A549 (cell line): ENCODE results near the gene BST1. TPM values are rescaled to one million over a fixed set of nuclear protein-coding genes. Genes with fewer than 3 reads are reported as not detected.

ENCODE experiments used
- ATAC-seq, 2 experiments: fragments of 200-7000 bp in 1 of 2; fragments of >200 bp in 1 of 2; cut with Nextera tagmentation in 1 of 2; cut with Tn5 transposase in 1 of 2; 3 replicates each; pipeline versions ENCODE4 v1.8.0 to v1.9.1; 2018 to 2020; ENCODE audit warnings: mild to moderate bottlenecking in 1 of 2, moderate library complexity in 1 of 2
- CTCF ChIA-PET: fragments of 300-600 bp; sonication (Branson Sonifier 250); formaldehyde crosslinking; extraction: SDS; loops from one replicate; lab custom pipeline; 2021; ENCODE audit warnings: antibody characterized with exemption, inconsistent platforms; lab: Yijun Ruan, JAX
- POLR2A ChIA-PET: fragments of 350-600 bp; formaldehyde crosslinking; extraction: SDS; loops from one replicate; lab custom pipeline; 2021; ENCODE audit warnings: antibody characterized with exemption, inconsistent platforms; lab: Yijun Ruan, JAX
- DNase-seq, 2 experiments: peaks; one replicate each; pipeline versions ENCODE4 v3.0.0 to v3.0.0-alpha.2; 2011 to 2016; ENCODE audit warnings: low read depth in 1 of 2, low spot score in 1 of 2
- FAIRE-seq: peaks from 2 replicates; lab custom pipeline; 2011; peaks lifted over from hg19 to GRCh38; lab: Jason Lieb, UNC
- H3K27ac ChIP-seq, 2 experiments: fragments of >200 bp; sonication (Bioruptor Twin); formaldehyde crosslinking; 3 replicates each; pipeline ENCODE4 v1.5.1; 2016 to 2017
- H3K4me1 ChIP-seq: fragments of >200 bp; sonication (Bioruptor Twin); formaldehyde crosslinking; 3 replicates; pipeline ENCODE4 v1.6.1; 2016
- H3K4me2 ChIP-seq: fragments of >200 bp; sonication (Bioruptor Twin); formaldehyde crosslinking; 3 replicates; pipeline ENCODE4 v1.6.1; 2016
- H3K4me3 ChIP-seq: fragments of >200 bp; sonication (Bioruptor Twin); formaldehyde crosslinking; 3 replicates; pipeline ENCODE4 v1.5.1; 2016
- H3K9me3 ChIP-seq: fragments of >200 bp; sonication (Bioruptor Twin); formaldehyde crosslinking; 3 replicates; pipeline ENCODE4 v1.6.1; 2016
- CBX8 ChIP-seq: fragments of 200-600 bp; sonication (generic); IDR thresholded peaks from 2 replicates; pipeline ENCODE4 v1.6.1; 2016
- CHD4 ChIP-seq: fragments of 200-600 bp; sonication (generic); IDR thresholded peaks from 2 replicates; pipeline ENCODE4 v1.6.1; 2016; ENCODE audit warnings: antibody characterized with exemption, mild to moderate bottlenecking, borderline replicate concordance
- EHMT2 ChIP-seq: fragments of 200-600 bp; sonication (generic); IDR thresholded peaks from 2 replicates; pipeline ENCODE4 v1.6.1; 2016; ENCODE audit warnings: antibody characterized with exemption, low read depth, mild to moderate bottlenecking, moderate library complexity
- FOSB ChIP-seq: fragments of 250-450 bp; sonication (Bioruptor Pico); IDR thresholded peaks from 2 replicates; pipeline ENCODE4 v1.5.0; 2020; ENCODE audit warnings: mild to moderate bottlenecking, moderate library complexity
- FOSL2 ChIP-seq, 2 experiments: fragments of 450-650 bp in 1 of 2; fragments of >200 bp in 1 of 2; sonication (Bioruptor Twin) in 1 of 2; formaldehyde crosslinking; IDR thresholded peaks; 2 replicates each; pipeline versions ENCODE4 v1.5.0 to v1.6.1; 2016 to 2020; ENCODE audit warnings: mild to moderate bottlenecking in 1 of 2, moderate library complexity in 1 of 2
- GATA3 ChIP-seq: IDR thresholded peaks from 2 replicates; pipeline ENCODE4 v1.6.1; 2012; ENCODE audit warnings: borderline replicate concordance
- HDAC2 ChIP-seq: fragments of 200-600 bp; sonication (generic); IDR thresholded peaks from 2 replicates; pipeline ENCODE4 v1.6.1; 2016
- MAZ ChIP-seq: fragments of 150-350 bp; IDR thresholded peaks from 2 replicates; pipeline ENCODE4 v1.6.1; 2014; ENCODE audit warnings: antibody characterized with exemption, low read depth, low read length, borderline replicate concordance
- RCOR1 ChIP-seq: fragments of 150-350 bp; IDR thresholded peaks from 2 replicates; pipeline ENCODE4 v1.6.1; 2014; ENCODE audit warnings: antibody characterized with exemption, low read length, low read depth
- TFCP2L1 ChIP-seq: fragments of 250-450 bp; sonication (Bioruptor Pico); IDR thresholded peaks from 2 replicates; pipeline ENCODE4 v1.5.0; 2021; ENCODE audit warnings: mild to moderate bottlenecking
- ZFP36 ChIP-seq: fragments of 450-650 bp; IDR thresholded peaks from 2 replicates; pipeline ENCODE4 v1.6.1; 2014; ENCODE audit warnings: borderline replicate concordance; ENCODE audit not compliant: partially characterized antibody
- WGBS: methylation state at CpG from one replicate; pipeline ENCODE4 v1.1.6; 2017; ENCODE audit errors: missing lambda C conversion rate; 5-methylcytosine and 5-hydroxymethylcytosine counted together
- polyA plus RNA-seq, 4 experiments: library from polyadenylated mRNA; depleted of rRNA in 3 of 4; stranded (reverse); fragments of >200 nt; fragmentation: RNase III in 1 of 4; extraction: RNeasy Plus Mini Kit Qiagen cat#74134 plus additional on column Dnase treatment in 1 of 4; gene quantifications; 2 replicates in 3 of 4; 3 replicates in 1 of 4; pipeline ENCODE4 v1.2.3, GENCODE V29; 2011 to 2017
- TF ChIP-seq, protein P1 (sequence below): fragments of >200 bp; sonication (Bioruptor Twin); formaldehyde crosslinking; IDR thresholded peaks from 3 replicates; pipeline ENCODE4 v1.6.1; 2016
- TF ChIP-seq, protein P2 (sequence below): fragments of 450-650 bp; IDR thresholded peaks from 2 replicates; pipeline ENCODE4 v1.6.1; 2014; ENCODE audit warnings: antibody characterized with exemption
- TF ChIP-seq, protein P3 (sequence below): fragments of 200-600 bp; sonication (generic); IDR thresholded peaks from 2 replicates; pipeline ENCODE4 v1.6.1; 2016; ENCODE audit warnings: antibody characterized with exemption, mild to moderate bottlenecking, moderate library complexity

The BST1 gene
- polyA plus RNA-seq, 2 of the 4 experiments (the other 2 are of a cell fraction): 11.7 to 16.0 TPM

DNA sequence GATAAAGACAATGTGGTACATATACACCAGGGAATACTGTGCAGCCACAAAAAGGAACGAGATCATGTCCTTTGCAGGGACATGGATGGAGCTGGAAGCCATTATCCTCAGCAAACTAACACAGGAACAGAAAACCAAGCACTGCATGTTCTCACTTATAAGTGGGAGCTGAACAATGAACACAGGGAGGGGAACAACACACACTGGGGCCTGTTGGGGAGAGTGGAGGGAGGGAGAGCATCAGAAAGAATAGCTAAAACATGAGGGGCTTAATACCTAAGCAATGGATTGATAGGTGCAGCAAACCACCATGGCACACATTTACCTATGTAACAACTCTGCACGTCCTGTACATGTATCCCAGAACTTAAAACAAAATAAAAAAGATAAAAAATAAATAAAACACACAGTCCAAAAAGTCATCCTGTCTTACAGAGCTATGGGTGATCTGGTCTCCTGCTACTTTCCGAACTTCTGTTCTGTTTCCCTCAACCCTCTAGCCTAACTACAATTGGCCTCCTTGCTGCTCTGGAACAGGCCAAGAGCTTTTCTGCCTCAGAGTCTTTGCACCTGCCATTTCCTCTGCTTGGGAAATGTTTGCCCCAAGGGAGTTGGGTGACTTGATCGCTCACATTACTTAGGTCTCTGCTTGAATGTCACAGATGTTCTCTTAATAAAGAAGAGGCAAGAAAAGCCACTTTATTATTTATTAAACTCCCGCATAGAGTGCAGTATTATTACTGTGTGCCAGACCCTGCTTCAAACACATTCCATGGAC, 74.2 kb downstream of the BST1 start:
- 91% methylated on average over 5 of the region's 5 CpGs for WGBS
- no peak for ATAC-seq
- H3K4me3 ChIP-seq: no peak overlapping the region
- TF ChIP-seq MAZ (no peak), HDAC2 (no peak), ZFP36 (no peak), CBX8 (no peak), EHMT2 (no peak)
- TF ChIP-seq, all 56 proteins: peak for 0
- DNase-seq (no peak), FAIRE-seq (no peak)
- H3K27ac ChIP-seq: peak overlapping the region in 1 of 2 experiments; percentile 87; a peak in 1 of 6 replicates
- ChIA-PET CTCF (interaction anchor here (0.6 to 1.5 kb wide), 4 partner anchors 17 to 298 kb away, joined by 3 read pairs; no protein-coding TSS in a partner anchor), POLR2A (no interaction called here)
- H3K4me2 ChIP-seq: no peak overlapping the region
- no peaks in the 10 kb centered on the region for H3K9me3 ChIP-seq
- peaks cover 36% of the 10 kb centered on the region for H3K4me1 ChIP-seq

DNA sequence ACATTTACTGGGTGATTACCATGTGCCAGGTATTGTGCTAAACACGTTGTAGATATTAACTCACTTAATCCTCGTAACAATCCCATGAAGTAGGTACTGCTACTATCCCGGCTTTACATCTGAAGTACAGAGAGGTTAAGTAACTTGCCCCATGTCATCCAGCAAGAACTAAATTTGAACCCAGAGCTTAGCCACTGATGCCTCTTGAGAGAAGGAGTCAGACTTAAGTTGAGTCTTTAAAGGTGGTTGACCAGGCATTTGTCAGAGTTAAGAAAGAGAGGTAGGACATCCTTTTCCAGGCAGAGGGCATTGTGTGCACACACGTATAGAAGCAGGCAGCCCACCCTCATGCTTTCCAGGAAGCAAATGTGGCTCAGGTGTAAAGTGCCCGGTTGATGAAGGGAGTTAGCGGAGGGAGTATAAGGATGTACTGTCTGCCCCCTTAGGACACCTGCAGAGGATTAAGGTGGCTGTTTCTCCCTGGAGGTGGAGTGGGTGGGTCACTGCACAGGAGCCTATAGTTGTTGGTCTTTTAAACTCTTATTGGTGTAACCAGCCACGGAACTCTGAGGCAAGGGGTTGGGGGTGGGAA, 74.9 kb downstream of the BST1 start:
- WGBS: 78% methylated on average over 7 of the region's 7 CpGs
- Histone ChIP-seq H3K27ac (peak overlapping the region; percentile 87 to 92), H3K4me1 (peaks cover 31% of the 10 kb centered on the region), H3K4me3 (peak overlapping the region; percentile 76), H3K9me3 (no peaks in the 10 kb centered on the region), H3K4me2 (peak overlapping the region; percentile 92)
- ATAC-seq: no peak
- no peak for DNase-seq
- TF ChIP-seq, protein P1, sequence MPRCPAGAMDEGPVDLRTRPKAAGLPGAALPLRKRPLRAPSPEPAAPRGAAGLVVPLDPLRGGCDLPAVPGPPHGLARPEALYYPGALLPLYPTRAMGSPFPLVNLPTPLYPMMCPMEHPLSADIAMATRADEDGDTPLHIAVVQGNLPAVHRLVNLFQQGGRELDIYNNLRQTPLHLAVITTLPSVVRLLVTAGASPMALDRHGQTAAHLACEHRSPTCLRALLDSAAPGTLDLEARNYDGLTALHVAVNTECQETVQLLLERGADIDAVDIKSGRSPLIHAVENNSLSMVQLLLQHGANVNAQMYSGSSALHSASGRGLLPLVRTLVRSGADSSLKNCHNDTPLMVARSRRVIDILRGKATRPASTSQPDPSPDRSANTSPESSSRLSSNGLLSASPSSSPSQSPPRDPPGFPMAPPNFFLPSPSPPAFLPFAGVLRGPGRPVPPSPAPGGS: no peak
- TF ChIP-seq CHD4: no peak
- no peak for TF ChIP-seq FOSL2 (IDR thresholded peaks at IDR 0.05)
- TF ChIP-seq FOSL2 (CRISPR knock-in tag; IDR thresholded peaks at IDR 0.05): no peak
- TF ChIP-seq FOSB (CRISPR knock-in tag): no peak
- no peak for TF ChIP-seq TFCP2L1 (CRISPR knock-in tag)
- TF ChIP-seq RCOR1: no peak
- no peak for TF ChIP-seq GATA3
- TF ChIP-seq, protein P2, sequence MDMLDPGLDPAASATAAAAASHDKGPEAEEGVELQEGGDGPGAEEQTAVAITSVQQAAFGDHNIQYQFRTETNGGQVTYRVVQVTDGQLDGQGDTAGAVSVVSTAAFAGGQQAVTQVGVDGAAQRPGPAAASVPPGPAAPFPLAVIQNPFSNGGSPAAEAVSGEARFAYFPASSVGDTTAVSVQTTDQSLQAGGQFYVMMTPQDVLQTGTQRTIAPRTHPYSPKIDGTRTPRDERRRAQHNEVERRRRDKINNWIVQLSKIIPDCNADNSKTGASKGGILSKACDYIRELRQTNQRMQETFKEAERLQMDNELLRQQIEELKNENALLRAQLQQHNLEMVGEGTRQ: no peak
- TF ChIP-seq, protein P3, sequence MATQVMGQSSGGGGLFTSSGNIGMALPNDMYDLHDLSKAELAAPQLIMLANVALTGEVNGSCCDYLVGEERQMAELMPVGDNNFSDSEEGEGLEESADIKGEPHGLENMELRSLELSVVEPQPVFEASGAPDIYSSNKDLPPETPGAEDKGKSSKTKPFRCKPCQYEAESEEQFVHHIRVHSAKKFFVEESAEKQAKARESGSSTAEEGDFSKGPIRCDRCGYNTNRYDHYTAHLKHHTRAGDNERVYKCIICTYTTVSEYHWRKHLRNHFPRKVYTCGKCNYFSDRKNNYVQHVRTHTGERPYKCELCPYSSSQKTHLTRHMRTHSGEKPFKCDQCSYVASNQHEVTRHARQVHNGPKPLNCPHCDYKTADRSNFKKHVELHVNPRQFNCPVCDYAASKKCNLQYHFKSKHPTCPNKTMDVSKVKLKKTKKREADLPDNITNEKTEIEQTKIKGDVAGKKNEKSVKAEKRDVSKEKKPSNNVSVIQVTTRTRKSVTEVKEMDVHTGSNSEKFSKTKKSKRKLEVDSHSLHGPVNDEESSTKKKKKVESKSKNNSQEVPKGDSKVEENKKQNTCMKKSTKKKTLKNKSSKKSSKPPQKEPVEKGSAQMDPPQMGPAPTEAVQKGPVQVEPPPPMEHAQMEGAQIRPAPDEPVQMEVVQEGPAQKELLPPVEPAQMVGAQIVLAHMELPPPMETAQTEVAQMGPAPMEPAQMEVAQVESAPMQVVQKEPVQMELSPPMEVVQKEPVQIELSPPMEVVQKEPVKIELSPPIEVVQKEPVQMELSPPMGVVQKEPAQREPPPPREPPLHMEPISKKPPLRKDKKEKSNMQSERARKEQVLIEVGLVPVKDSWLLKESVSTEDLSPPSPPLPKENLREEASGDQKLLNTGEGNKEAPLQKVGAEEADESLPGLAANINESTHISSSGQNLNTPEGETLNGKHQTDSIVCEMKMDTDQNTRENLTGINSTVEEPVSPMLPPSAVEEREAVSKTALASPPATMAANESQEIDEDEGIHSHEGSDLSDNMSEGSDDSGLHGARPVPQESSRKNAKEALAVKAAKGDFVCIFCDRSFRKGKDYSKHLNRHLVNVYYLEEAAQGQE: no peak
- FAIRE-seq: no peak
- POLR2A ChIA-PET: no interaction called here
- CTCF ChIA-PET: interaction anchor here (0.8 to 1.5 kb wide), 3 partner anchors 17 to 298 kb away, joined by 3 read pairs; no protein-coding TSS in a partner anchor
